B cell (primary cell): ENCODE results near the gene ZNF138. TPM values are rescaled to one million over a fixed set of nuclear protein-coding genes. Genes with fewer than 3 reads are reported as not detected.

ENCODE experiments used
- ATAC-seq: fragments of 200-7000 bp; cut with Tn5 transposase; one replicate; pipeline ENCODE4 v1.10.0; 2021; ENCODE audit warnings: low read depth, mild to moderate bottlenecking, moderate number of reproducible peaks, moderate library complexity
- CTCF ChIA-PET: fragments of 350-600 bp; sonication (Branson Sonifier 250); formaldehyde crosslinking; loops from one replicate; lab custom pipeline; 2021; ENCODE audit warnings: antibody characterized with exemption, inconsistent platforms; lab: Charles Lee
- POLR2A ChIA-PET: fragments of 350-600 bp; sonication (Branson Sonifier 250); formaldehyde crosslinking; loops from one replicate; lab custom pipeline; 2021; ENCODE audit warnings: antibody characterized with exemption; lab: Charles Lee
- DNase-seq: peaks from one replicate; pipeline ENCODE4 v3.0.0; 2013
- H2AFZ ChIP-seq: 2 replicates; pipeline ENCODE4 v1.6.1; 2012; ENCODE audit warnings: mild to moderate bottlenecking, low read depth, low read length; ENCODE audit not compliant: insufficient read depth, poor library complexity, severe bottlenecking
- H3K27ac ChIP-seq, 2 donors: 1 replicate in 1 of 2; 2 replicates in 1 of 2; pipeline ENCODE4 v1.5.1; 2012 to 2013; ENCODE audit warnings: low read length in 2 of 2, mild to moderate bottlenecking in 2 of 2, moderate library complexity in 1 of 2
- H3K27me3 ChIP-seq, 4 experiments: fragments of 200-600 bp in 1 of 4; sonication (generic) in 1 of 4; replicated peaks in 1 of 4; 1 replicate in 2 of 4; 2 replicates in 2 of 4; pipeline versions ENCODE4 v1.6.1 to v1.7.0; 2013 to 2016; ENCODE audit warnings: low read length in 3 of 4, mild to moderate bottlenecking in 2 of 4, mixed read lengths in 1 of 4, moderate library complexity in 1 of 4; ENCODE audit not compliant: insufficient read depth in 4 of 4, control insufficient read depth in 3 of 4; ENCODE audit errors: control extremely low read depth in 1 of 4
- H3K36me3 ChIP-seq, 2 experiments: replicated peaks in 1 of 2; 1 replicate in 1 of 2; 2 replicates in 1 of 2; pipeline versions ENCODE4 v1.6.1 to v1.7.1; 2013; ENCODE audit warnings: low read length in 1 of 2; ENCODE audit not compliant: insufficient read depth in 2 of 2, control insufficient read depth in 1 of 2; ENCODE audit errors: control extremely low read depth in 1 of 2, extremely low read depth in 1 of 2
- H3K4me1 ChIP-seq, 2 donors: fragments of 200-600 bp in 1 of 2; sonication (generic) in 1 of 2; 1 replicate in 1 of 2; 2 replicates in 1 of 2; pipeline versions ENCODE4 v1.5.1 to v1.6.1; 2013 to 2017; ENCODE audit warnings: low read length in 2 of 2; ENCODE audit not compliant: control insufficient read depth in 2 of 2, insufficient read depth in 2 of 2
- H3K4me2 ChIP-seq: replicated peaks from 2 replicates; pipeline ENCODE3; 2012; ENCODE audit warnings: mild to moderate bottlenecking, low read depth, low read length; ENCODE audit not compliant: poor library complexity, severe bottlenecking
- H3K4me3 ChIP-seq, 5 experiments: fragments of 200-600 bp in 1 of 5; sonication (generic) in 1 of 5; 1 replicate in 3 of 5; 2 replicates in 2 of 5; pipeline versions ENCODE4 v1.5.1 to v1.7.0; 2011 to 2016; ENCODE audit warnings: low read length in 4 of 5, mild to moderate bottlenecking in 4 of 5, low read depth in 2 of 5, control low read depth in 1 of 5, moderate library complexity in 1 of 5; ENCODE audit not compliant: insufficient read depth in 1 of 5; ENCODE audit errors: control extremely low read depth in 1 of 5, extremely low read depth in 1 of 5
- H3K79me2 ChIP-seq: fragments of 200-600 bp; sonication (generic); one replicate; pipeline ENCODE4 v1.6.0; 2016; ENCODE audit warnings: low read length; ENCODE audit not compliant: control insufficient read depth, insufficient read depth
- H3K9ac ChIP-seq: fragments of 200-600 bp; sonication (generic); 2 replicates; pipeline ENCODE4 v1.6.1; 2017; ENCODE audit warnings: mild to moderate bottlenecking, low read length, moderate library complexity
- H3K9me3 ChIP-seq, 3 donors: one replicate each; pipeline versions ENCODE4 v1.6.1 to v1.7.1; 2013; ENCODE audit warnings: low read length in 2 of 3; ENCODE audit not compliant: control insufficient read depth in 2 of 3, insufficient read depth in 1 of 3; ENCODE audit errors: control extremely low read depth in 1 of 3
- H4K20me1 ChIP-seq: 2 replicates; pipeline ENCODE4 v1.6.0; 2012; ENCODE audit warnings: mild to moderate bottlenecking, low read length; ENCODE audit not compliant: insufficient read depth, control insufficient read depth, poor library complexity, severe bottlenecking
- H3K27ac Mint-ChIP-seq: one replicate; pipeline ENCODE4 v1.8.0; 2021; ENCODE audit warnings: mixed read lengths
- H3K27me3 Mint-ChIP-seq: one replicate; pipeline ENCODE4 v1.8.0; 2021; ENCODE audit warnings: mixed read lengths
- H3K4me1 Mint-ChIP-seq: one replicate; pipeline ENCODE4 v1.8.0; 2021; ENCODE audit warnings: mixed read lengths
- H3K4me3 Mint-ChIP-seq: one replicate; pipeline ENCODE4 v1.8.0; 2021; ENCODE audit warnings: mixed read lengths
- H3K9me3 Mint-ChIP-seq: one replicate; pipeline ENCODE4 v1.8.0; 2022; ENCODE audit warnings: mixed read lengths; ENCODE audit not compliant: insufficient read depth
- CTCF ChIP-seq: fragments of 200-600 bp; IDR thresholded peaks from one replicate; pipeline ENCODE4 v1.8.0; 2022; ENCODE audit warnings: antibody characterized with exemption, mild to moderate bottlenecking
- EZH2 ChIP-seq: IDR thresholded peaks from 2 replicates; pipeline ENCODE4 v1.6.1; 2012; ENCODE audit warnings: borderline replicate concordance, low read depth, mild to moderate bottlenecking, moderate library complexity, low read length; ENCODE audit not compliant: insufficient read depth, poor library complexity, severe bottlenecking
- WGBS: methylation state at CpG from one replicate; pipeline ENCODE4 v1.1.5; 2013; ENCODE audit warnings: missing lambda C conversion rate; ENCODE audit not compliant: insufficient coverage; 5-methylcytosine and 5-hydroxymethylcytosine counted together
- intact Hi-C: fragments of 100-400 bp; cut with micrococcal nuclease; formaldehyde crosslinking; loops from one replicate; pipeline ENCODE4 v1.10.0; 2022
- polyA minus RNA-seq: library from RNA; depleted of rRNA, polyadenylated mRNA; stranded (reverse); fragments of >200 nt; gene quantifications from 2 replicates; pipeline ENCODE4 v1.2.3, GENCODE V29; 2012
- polyA plus RNA-seq: library from polyadenylated mRNA; depleted of rRNA; stranded (reverse); fragments of >200 nt; gene quantifications from 2 replicates; pipeline ENCODE4 v1.2.3, GENCODE V29; 2012
- total RNA-seq, 2 donors: library from RNA; stranded (reverse); fragments of 120-200 nt in 1 of 2; gene quantifications; 1 replicate in 1 of 2; 2 replicates in 1 of 2; pipeline versions ENCODE4 v1.2.3 to v1.2.4, GENCODE V29; 2013 to 2022

Gene ZNF138
- 23.0 and 26.6 TPM in 2 replicates for total RNA-seq
- 30.2 TPM for total RNA-seq (2013)
- polyA plus RNA-seq: 10.1 and 10.7 TPM in 2 replicates
- polyA minus RNA-seq: 7.2 and 8.2 TPM in 2 replicates

- Histone ChIP-seq H3K27ac (peak within 1 kb of the TSS; percentile 76 to 84), H3K4me2 (peak within 1 kb of the TSS; percentile 77), H3K9me3 (no peaks in the 10 kb centered on the region), H3K36me3 (peaks cover 0 to 2% of the 10 kb centered on the region in 2 experiments), H3K4me1 (peaks cover 13 to 14% of the 10 kb centered on the region in 2 donors), H3K4me3 (peak within 1 kb of the TSS; percentile 72 to 89 (median 76)), H4K20me1 (no peaks in the 10 kb centered on the region), H2AFZ (peak within 1 kb of the TSS; percentile 83), H3K79me2 (peaks cover 55% of the 10 kb centered on the region), H3K9ac (peak within 1 kb of the TSS; percentile 77), H3K27me3 (no peaks in the 10 kb centered on the region)
- POLR2A ChIA-PET: interaction anchor here (0.9 to 1.5 kb wide), 4 partner anchors 29 to 481 kb away, joined by 3 to 16 read pairs (median 6); partner anchors contain the start of genes ERV3-1, ZNF107 and ZNF736
- ATAC-seq (peak; percentile 99), DNase-seq (peak; percentile 93)
- intact Hi-C loops: loop anchor here (1.0 kb wide), 4 partner anchors 109 to 481 kb away; partner anchors contain the start of genes ZNF107, ZNF273, ZNF680 and ZNF736
- CTCF ChIA-PET: interaction anchor here (0.6 to 1.9 kb wide), 3 partner anchors 107 to 452 kb away, joined by 3 to 9 read pairs (median 7); partner anchors contain the start of gene ZNF107
- Mint-ChIP-seq H3K27ac (peak within 1 kb of the TSS; percentile 97), H3K27me3 (no peaks in the 10 kb centered on the region), H3K9me3 (no peaks in the 10 kb centered on the region), H3K4me3 (peak within 1 kb of the TSS; percentile 99), H3K4me1 (peaks cover 24% of the 10 kb centered on the region)
- TF ChIP-seq EZH2: no peak
- no peak for TF ChIP-seq CTCF
- WGBS: 0% methylated on average over 29 of the region's 32 CpGs
Measured at GRCh38 chr7:64794171-64794844, at the start of gene ZNF138. ZNF138 (plus strand) TSS chr7:64794428; CDS start chr7:64794569, 141 bp downstream.

GRCh38 chr7:64744680-64745079 is 49.5 kb upstream of the ZNF138 start:
- H3K4me2 ChIP-seq: no peak overlapping the region
- no peaks in the 10 kb centered on the region for H3K36me3 ChIP-seq
- ChIA-PET CTCF (no interaction called here), POLR2A (no interaction called here)
- H3K27me3 ChIP-seq: no peaks in the 10 kb centered on the region
- peaks cover 0 to 13% (median 12%) of the 10 kb centered on the region in 3 donors for H3K9me3 ChIP-seq
- Mint-ChIP-seq H3K4me3 (no peak overlapping the region), H3K27ac (no peak overlapping the region), H3K9me3 (peaks cover 2% of the 10 kb centered on the region), H3K4me1 (no peaks in the 10 kb centered on the region), H3K27me3 (no peaks in the 10 kb centered on the region)
- no peaks in the 10 kb centered on the region for H4K20me1 ChIP-seq
- no peaks in the 10 kb centered on the region for H3K79me2 ChIP-seq
- intact Hi-C loops: no loop called here
- ATAC-seq (no peak), DNase-seq (no peak)
- no peak overlapping the region for H2AFZ ChIP-seq
- H3K9ac ChIP-seq: no peak overlapping the region
- WGBS: 100% methylated on average over 2 of the region's 4 CpGs
- H3K4me3 ChIP-seq: no peak overlapping the region
- no peaks in the 10 kb centered on the region for H3K4me1 ChIP-seq
- H3K27ac ChIP-seq: no peak overlapping the region
- TF ChIP-seq EZH2: no peak
- TF ChIP-seq CTCF: no peak
